ENCODE data around the gene PPP2R3B.

Gene PPP2R3B

GRCh38 chrX:302975-303374, 83.7 kb downstream of the PPP2R3B start:
- no peak for DNase-seq (ENCODE audit: low read depth)

GRCh38 chrX:300334-300733, 86.4 kb downstream of the PPP2R3B start:
- no peak for DNase-seq (ENCODE audit: low read depth)

- no peak for DNase-seq (ENCODE audit: low read depth)
Measured at GRCh38 chrX:298993-299392, 87.7 kb downstream of the PPP2R3B start.

GRCh38 chrX:295136-295535, 91.6 kb downstream of the PPP2R3B start:
- DNase-seq (ENCODE audit: low read depth), result no peak

GRCh38 chrX:292900-293897, 93.5 kb downstream of the PPP2R3B start:
- no peak for DNase-seq (ENCODE audit: low read depth)

GRCh38 chrX:291411-291901, 95.3 kb downstream of the PPP2R3B start:
- no peak for DNase-seq (ENCODE audit: low read depth)

GRCh38 chrX:290476-291166, 96.1 kb downstream of the PPP2R3B start:
- DNase-seq (ENCODE audit: low read depth), result no peak

- no peak for DNase-seq (ENCODE audit: low read depth)
Measured at GRCh38 chrX:288561-288991, 98.1 kb downstream of the PPP2R3B start.

- no peak for DNase-seq (ENCODE audit: low read depth)
Measured at GRCh38 chrX:287670-288069, 99.0 kb downstream of the PPP2R3B start.

- no peak for DNase-seq (ENCODE audit: low read depth)
Measured at GRCh38 chrX:285076-285677, 101.5 kb downstream of the PPP2R3B start.
